Smooth muscle cell of the brain vasculature (primary cell): ENCODE measurements around the gene CD53.

ENCODE experiments used
- DNase-seq: peaks from one replicate; pipeline ENCODE4 v3.0.0-alpha.2; 2012; ENCODE audit warnings: low read depth, low spot score

The CD53 gene

DNA sequence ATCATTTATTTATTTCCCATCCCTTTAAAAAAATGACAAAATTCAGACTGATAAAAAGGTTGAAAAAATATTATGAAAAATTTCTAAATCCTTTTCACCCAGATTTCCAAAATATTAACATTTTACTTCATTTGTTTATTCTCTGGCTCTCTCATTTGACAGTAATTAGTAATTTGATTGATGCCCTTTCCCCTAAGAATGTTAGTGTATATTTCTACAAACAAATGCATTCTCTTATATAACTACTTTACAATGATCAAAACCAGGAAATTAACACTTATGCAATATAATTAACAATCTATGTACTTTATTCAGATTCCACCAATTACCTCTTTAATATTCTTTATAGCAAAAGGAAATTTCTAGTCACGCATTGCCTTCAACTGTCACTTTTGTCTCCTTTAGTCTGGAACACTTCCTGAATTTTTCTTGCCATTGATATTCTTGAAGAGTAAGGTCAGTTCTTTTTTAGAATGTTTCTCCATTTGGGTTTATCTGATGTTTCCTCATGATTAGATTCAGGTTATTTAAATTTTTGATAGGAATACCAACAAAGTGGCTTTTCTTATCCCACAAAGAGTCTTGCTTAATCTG, 3.9 kb downstream of the CD53 start:
- no peak for DNase-seq

DNA sequence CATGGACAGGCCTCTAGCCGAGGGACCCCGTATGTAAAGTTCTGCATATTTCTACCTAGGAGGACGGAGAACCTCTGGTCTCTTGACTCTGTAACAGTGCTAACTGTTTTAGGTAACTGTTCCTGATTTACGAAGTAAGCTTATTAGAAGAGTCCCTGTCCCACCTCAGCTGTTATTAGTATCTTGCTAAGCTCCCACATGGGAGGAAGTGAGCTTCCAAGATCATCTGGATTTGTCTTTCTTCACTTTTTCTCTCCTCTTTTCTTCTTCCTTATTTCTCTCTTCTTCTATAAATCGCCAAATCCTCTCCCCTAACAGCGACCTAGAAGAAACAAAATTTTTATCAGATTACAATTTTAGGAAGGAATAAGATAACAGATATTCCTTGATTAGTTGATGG, 4.4 kb downstream of the CD53 start:
- DNase-seq: no peak

DNA sequence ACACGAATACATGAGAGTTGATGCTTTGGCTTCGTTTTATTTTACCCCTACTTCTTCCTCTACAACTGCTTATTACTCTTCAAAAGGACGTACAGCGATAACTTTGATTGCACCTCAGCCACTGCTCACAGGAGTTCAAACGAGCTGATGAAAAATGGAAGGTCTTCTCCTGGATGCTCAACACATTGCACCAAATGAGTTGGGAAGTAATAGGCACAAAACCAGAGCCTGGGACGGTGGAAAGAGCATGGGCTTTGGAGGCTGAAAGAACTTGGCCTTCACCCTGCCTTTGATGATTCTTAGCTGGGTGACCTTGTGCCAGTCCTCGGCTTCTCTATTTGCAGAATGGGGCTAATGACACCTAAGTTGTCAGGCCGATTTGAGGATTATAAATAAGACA, 4.8 kb downstream of the CD53 start:
- no peak for DNase-seq

DNA sequence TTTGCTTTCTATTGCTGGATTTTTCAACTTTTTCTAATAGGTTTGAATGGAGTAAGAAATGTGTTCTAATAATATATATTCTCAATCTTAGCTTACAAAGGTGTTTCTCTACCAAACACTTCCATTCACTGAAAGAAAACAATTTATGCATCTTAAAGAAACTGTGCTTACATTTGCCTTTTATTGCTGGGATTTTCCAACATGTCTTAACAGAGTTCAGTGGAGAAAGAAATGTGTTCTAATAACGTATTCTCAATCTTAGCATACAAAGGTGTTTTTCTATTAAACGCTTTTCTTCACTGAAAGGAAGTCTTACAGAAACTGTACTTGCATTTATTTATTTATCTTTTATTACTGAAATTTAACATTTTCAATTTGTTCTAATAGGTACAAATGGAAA, 5.6 kb downstream of the CD53 start:
- DNase-seq: no peak

DNA sequence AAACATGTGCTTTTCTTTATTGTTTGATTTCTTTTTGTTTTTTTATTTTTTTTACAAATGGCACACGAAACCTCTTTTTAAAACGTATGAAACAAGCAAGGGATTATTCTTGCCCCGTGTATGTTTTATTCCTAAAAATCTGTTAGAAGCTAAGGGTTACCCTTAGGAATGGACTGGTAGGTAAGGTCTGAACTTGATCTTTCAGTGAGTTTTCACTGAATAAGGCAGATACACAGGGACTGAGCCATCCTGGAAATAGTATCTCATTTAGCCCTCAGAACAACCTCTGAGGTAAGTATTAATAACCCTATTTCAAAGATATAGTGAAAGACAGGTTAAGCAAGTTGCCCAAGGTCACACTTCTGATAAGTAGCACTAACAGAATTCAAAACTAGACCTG, 6.0 kb downstream of the CD53 start:
- DNase-seq: no peak

DNA sequence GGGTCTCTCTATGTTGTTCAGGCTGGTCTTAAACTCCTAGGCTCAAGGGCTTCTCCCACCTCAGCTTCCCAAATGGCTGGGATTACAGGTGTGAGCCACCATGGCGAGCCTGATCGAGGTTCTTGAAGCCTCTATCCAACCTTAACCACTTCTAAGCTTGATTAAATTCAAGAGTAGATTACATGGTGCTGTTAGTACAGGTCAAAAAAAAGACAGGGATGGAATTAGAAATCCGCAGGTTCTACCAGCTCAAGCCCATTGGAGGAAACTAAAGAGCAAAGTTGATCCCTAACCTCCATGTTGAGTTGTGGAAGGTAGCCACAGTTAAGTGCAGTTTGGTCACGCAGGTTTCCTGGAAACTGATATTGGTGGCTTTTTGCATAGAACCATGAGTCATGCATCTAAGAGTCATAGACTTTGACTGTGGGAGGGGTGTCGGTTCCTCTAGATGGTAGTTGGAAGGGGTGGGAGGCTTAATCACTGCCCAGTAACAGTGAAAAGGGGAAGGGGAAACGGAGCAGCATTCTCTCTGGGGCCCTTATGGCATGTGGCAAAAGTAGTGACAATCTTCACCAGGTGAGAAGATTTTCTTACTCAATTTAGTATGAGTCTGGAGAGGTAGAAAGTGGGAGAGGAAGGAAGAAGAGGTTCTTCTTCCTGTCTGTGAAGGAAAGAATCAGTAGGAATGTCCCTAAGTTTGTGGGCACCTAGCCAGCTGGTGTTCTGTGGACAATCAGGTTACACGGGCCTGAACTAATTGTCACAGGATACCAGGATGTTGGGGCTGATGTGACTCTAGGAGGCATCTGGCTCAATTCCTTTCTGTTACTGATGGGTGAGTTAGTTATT, 7.0 kb downstream of the CD53 start:
- DNase-seq: no peak

DNA sequence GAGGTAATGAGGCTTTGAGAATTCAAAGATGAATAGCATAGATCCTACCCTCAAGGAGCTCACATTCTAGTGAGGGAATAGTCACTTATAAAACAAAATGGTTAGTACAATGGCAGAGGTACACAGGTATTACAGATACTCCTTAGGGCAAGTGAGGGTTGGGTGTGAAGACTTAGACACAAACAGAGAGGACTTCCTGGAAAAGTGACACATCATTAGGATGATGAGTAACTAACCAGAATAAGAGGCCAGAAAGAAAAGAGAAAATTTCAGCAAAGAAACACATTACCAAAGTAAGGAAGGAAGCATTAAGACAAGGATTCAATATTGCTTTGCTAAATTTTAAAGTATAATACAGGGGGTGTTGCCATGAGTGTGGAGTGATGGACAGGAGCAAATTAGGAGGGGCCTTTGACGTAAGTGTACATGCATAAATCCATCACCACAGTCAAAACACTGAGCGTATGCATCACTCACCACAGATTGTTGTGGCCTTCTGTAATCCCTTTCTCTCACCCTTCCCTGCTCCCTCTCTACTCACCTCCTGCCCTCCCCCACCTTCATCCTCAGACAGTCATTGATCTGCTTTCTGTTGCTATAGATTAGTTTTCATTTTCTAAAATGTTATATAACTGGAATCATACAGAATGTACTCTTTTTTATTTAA, 7.9 kb downstream of the CD53 start:
- no peak for DNase-seq

DNA sequence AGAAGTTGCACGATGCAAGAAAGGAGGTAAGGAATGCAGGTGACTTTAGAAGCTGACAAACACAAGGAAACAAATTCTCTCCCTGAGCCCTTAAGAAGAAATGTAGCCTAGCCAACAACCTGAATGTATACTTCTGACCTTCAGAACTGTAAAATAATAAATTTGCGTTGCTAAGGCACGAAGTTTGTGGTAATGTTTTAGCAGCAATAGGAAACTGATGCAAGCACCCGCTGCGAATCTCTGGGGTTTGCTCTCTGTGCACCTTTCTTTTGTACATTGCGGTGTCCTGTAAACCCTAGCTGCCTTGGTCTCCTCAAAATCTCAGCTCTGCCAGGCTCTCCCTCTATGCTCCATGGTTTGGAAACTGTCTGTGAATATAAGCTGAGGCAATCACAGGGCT, 15.1 kb downstream of the CD53 start:
- DNase-seq: no peak

DNA sequence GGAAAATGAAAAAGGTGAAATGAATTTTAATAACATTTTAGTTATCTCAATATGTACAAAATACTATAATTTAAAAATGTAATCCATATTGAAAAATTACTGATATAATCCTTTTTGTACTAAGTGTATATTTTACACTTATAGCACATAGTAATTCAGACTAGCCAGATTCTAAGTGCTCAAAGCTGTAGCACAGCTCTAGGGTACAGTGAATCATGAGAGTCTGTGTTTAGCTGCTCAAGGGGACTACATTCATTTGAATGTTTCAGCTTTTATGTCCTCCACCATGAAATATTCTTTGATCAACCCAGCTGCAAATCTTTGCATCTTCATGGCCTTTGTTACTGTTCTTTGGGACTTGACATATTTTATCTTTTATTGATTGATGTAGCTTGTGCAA, 15.7 kb downstream of the CD53 start:
- no peak for DNase-seq

DNA sequence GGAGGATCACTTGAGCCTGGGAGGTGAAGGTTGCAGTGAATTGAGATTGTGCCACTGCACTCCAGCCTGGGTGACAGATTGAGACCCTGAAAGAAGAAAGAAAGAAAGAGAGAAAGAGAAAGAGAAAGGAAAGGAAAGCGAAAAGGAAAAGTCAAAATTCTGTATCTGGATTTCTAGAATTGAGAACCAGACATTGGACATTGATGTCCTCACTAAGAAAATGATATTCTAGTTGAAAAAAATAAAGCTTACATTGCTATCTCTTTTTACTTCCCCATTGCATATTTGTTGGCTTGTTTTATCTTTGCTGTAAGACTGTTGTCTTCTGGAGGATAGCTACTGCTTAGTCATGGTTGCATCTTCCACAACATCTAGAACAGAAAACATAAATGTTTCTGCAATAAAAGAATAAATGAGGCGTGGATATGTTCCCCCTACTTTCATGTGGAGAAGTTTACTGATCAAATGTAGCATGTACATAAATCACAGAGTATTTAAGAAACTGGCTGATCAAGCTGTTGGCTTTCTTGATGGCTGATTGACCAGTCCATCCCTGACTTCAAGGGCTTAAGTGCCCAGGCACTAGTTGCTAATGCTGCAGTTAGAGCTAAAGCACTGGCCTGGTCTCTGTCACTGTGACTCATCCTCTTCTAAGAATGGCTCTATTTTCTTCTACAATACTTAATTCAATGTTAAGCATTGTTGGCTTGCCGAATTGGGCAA, 17.7 kb downstream of the CD53 start:
- DNase-seq: no peak

DNA sequence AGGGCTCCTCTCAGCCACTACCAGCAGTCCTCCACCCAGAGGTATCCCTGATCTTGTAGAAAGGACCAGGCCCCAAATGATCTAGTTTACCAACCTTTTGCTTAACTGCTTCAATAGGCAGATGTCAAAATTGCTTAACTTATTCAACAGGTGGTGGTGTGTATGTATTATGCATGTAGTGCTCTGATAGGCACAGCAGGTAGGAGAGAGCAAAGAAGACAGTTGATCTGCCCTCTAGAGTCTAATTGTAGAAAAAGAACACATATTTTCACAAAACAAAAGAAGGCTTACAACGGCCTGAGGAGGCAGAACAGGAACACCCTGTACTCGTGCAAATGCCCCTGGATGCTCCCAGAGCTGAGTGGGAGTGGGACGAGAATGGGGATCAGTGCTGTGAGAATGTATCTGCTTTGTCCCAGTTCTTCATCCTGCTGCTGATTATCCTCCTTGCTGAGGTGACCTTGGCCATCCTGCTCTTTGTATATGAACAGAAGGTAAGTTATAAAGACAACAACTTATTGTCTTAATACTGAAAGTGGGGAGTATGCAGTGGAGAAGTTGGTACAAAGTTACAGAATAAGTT, 21.1 kb downstream of the CD53 start:
- DNase-seq: no peak

DNA sequence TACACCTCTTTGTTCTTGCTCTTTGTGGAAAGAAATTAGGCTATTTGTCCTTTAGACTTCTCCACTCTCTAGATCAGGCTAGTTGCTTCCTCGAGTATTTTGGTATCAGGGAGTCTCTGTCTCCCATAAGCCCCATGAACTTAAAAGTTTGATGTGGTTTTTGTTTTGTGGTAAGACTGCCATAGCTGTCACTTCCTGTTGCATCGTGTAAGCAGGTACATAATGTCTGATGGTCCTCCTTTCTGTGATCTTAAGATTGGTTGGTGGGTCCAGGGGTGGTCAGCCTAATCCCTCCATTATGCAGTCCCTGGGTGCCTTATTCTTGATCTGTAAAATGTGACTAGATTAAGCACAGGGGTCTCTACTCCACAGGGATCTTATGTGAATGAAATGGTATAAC, 23.1 kb downstream of the CD53 start:
- no peak for DNase-seq

DNA sequence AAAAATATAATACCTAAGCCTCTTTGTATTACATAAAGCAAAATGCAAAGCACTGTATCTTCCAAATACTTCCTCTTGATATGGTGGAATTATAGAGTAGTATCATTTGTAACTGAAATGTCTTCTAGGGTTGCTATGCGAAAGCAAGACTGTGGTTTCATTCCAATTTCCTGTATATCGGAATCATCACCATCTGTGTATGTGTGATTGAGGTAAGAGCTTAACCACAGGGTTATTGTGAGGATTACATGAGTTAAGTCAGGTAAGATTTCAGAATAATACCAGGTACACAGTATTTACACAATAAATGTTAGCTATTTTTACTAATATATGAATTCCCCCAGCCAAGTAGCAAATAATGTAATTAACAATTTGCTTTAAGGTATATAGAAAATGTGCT, 24.7 kb downstream of the CD53 start:
- no peak for DNase-seq

DNA sequence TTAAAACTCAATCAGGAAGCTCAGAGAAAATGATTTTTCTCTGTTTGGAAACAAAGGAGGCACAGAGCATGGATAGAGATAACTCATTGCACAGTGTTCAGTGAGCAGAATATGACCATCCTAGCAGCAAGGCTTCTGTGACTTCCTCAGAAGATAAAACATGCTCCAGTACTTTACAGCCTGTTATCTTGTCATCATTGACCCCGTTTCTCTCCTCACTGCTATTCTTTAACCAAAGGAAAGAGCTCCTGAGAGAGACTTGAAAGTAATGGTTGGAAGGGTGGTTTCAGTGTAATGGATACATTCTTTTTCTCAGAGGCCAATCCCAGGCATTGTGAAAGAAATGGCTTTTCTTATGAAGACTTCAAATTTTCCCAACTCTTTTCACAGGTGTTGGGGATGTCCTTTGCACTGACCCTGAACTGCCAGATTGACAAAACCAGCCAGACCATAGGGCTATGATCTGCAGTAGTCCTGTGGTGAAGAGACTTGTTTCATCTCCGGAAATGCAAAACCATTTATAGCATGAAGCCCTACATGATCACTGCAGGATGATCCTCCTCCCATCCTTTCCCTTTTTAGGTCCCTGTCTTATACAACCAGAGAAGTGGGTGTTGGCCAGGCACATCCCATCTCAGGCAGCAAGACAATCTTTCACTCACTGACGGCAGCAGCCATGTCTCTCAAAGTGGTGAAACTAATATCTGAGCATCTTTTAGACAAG, 25.9 kb downstream of the CD53 start:
- no peak for DNase-seq

DNA sequence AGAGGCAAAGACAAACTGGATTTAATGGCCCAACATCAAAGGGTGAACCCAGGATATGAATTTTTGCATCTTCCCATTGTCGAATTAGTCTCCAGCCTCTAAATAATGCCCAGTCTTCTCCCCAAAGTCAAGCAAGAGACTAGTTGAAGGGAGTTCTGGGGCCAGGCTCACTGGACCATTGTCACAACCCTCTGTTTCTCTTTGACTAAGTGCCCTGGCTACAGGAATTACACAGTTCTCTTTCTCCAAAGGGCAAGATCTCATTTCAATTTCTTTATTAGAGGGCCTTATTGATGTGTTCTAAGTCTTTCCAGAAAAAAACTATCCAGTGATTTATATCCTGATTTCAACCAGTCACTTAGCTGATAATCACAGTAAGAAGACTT, 26.5 kb downstream of the CD53 start:
- DNase-seq: no peak

DNA sequence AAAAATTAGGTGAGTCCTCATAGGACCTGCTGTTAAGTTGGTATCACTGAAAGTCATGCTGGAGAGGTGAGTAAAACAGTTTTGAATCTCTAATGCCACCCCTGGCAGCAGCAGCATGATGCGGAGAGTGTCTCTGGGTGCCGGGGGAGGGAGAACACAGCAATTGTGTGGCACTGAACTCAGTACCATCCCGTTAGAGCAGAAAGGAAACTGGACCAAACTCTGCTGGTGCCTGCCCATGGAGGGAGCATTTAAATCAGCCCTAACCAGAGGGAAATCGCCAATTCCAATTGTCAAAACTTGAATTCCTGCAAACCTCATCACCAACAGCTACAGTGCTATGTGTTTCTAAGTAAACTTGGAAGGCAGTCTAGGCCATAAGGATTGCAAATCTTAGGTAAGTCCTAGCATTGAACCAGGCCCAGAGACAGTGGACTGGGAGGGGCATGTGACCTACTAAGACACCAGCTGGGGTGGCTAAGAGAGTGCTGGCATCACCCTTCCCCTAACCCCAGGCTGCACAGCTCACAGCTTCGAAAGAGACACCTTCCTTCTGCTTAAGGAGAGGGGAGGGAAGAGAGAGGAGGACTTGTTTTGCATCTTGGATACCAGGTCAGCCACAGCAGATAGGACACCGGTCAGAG, 30.0 kb downstream of the CD53 start:
- no peak for DNase-seq

DNA sequence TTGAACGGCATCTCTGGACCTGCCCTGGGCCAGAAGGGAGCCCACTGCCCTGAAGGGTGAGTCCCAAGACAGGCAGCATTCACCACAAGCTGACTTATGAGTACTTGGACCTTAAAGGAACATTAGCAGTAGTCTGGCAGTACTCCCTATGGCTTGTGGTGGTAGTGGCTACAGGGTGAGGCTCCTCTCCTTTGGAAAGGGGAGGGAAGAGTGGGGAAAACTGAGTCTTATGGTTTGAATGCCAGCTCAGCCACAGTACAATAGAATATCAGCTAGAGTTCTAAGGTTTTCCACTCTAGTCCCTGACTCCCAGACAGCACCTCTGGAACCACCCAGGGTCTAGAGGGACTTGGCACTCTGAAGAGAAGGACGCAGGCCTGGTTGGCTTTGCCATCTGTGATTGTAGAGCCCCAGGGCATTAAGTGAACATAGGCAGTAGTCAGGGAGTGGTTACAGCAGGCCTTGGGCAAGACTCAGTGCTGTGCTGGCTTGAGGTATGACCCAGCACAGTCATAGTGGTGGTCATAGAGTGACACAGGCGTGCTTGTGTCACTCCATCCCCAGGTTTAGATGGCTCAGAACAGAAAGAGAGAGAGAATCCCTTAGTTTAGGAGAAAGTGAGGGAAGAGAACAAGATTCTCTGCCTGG, 31.0 kb downstream of the CD53 start:
- DNase-seq: no peak

DNA sequence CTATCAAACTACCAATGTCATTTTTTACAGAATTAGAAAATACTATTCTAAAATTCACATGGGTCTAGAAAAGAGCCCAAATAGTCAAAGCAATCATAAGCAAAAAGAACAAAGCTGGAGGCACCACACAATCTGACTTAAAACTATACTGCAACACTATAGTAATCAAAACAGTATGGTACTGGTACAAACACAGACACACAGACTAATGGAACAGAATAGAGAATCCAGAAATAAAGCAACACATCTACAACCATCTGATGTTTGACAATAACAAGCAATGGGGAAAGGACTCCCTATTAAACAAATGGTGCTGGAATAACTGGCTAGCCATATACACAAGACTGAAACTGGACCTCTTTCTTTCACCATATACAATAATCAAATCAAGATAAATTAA, 39.8 kb downstream of the CD53 start:
- no peak for DNase-seq

DNA sequence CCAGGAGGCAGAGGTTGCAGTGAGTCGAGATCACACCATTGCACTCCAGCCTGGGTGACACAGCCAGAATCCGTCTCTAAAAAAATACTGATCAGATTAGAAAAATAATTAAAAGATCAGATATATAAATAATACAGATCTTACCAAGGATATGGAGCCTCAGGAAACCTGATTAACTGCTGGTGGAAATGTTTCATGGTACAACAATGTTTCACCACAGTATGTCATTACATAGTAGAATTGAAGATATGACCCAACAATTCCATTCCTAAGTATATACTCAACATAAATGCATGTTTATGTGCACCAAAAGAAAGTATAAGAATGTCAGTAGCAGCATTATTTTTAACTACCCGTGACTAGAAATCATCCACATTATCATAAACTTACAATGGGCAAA, 41.7 kb downstream of the CD53 start:
- DNase-seq: no peak

DNA sequence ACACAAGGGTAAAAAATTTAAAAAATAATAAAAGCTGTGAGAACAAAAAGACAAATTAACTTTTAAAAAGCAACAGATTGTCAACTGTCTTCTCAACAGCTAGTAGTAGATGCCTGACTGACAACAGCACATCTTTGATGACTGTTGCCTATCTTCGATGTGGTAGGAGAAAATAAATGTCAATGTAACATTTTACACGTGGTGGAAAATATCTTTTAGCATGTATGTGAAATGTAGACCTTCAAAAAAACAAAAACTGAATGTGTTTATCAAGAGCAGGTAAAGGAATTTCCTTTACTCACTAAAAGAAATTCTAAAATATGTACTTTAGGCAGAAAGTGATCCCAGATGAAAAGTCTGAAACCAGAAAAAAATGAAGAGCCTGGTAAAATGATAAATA, 42.9 kb downstream of the CD53 start:
- no peak for DNase-seq
